H1 (cell line): ENCODE data around the gene PHACTR1. TPM values are rescaled to one million over a fixed set of nuclear protein-coding genes. Genes with fewer than 3 reads are reported as not detected.

ENCODE experiments used
- BCL11A ChIP-seq, 2 experiments: IDR thresholded peaks; one replicate each; pipeline ENCODE4 v1.6.1; 2011; ENCODE audit warnings: low read depth in 2 of 2, low read length in 2 of 2, mild to moderate bottlenecking in 2 of 2
- EZH2 ChIP-seq: fragments of 200-600 bp; sonication (generic); IDR thresholded peaks from 2 replicates; pipeline ENCODE4 v1.7.1; 2012; ENCODE audit warnings: low read depth, mild to moderate bottlenecking, moderate library complexity, low read length, inconsistent platforms; ENCODE audit not compliant: severe bottlenecking
- HDAC6 ChIP-seq: IDR thresholded peaks from one replicate; pipeline ENCODE4 v1.7.1; 2012; ENCODE audit warnings: low read depth, mild to moderate bottlenecking, inconsistent platforms, low read length, moderate library complexity
- POU5F1 ChIP-seq: IDR thresholded peaks from 2 replicates; pipeline ENCODE4 v1.6.1; 2011; ENCODE audit warnings: low read depth, mild to moderate bottlenecking, low read length, moderate library complexity
- SIRT6 ChIP-seq: IDR thresholded peaks from one replicate; pipeline ENCODE4 v1.7.1; 2012; ENCODE audit warnings: low read length, inconsistent platforms
- SRF ChIP-seq: IDR thresholded peaks from 2 replicates; pipeline ENCODE4 v1.6.1; 2011; ENCODE audit warnings: mild to moderate bottlenecking, low read depth, low read length, moderate library complexity
- TAF7 ChIP-seq: optimal IDR thresholded peaks from 2 replicates; pipeline ENCODE3; 2011; ENCODE audit warnings: low read depth, mild to moderate bottlenecking, inconsistent platforms, low read length, moderate library complexity, borderline replicate concordance
- USF2 ChIP-seq: IDR thresholded peaks from 2 replicates; pipeline ENCODE4 v1.6.1; 2011; ENCODE audit warnings: low read length, improper control_type of control experiment
- polyA plus RNA-seq, 7 experiments: library from polyadenylated mRNA; depleted of rRNA in 3 of 7; stranded (reverse) in 5 of 7; unstranded in 2 of 7; fragments of >200 nt in 5 of 7; fragments of 200-250 nt in 2 of 7; gene quantifications; 1 replicate in 5 of 7; 2 replicates in 1 of 7; 4 replicates in 1 of 7; pipeline versions ENCODE4 v1.2.1 to v1.2.3, GENCODE V29; 2011 to 2013; ENCODE audit warnings: missing spikeins in 2 of 7, mixed read lengths in 2 of 7
- total RNA-seq: library from RNA; stranded (reverse); fragmentation: NEBNext Ultra II Directional; extraction: Animal tissue kit (Norgen Biotek cat#: 25700); gene quantifications from 2 replicates; pipeline ENCODE4 v1.2.1, GENCODE V29; 2021

The PHACTR1 gene
- total and polyA plus RNA-seq, 2 of the 8 experiments (the other 6 are each of a cell fraction or from before 2014, with no cell fraction given) = 3.9 to 17.1 TPM

GRCh38 chr6:13272131-13273046 is 555.8 kb downstream of the PHACTR1 start (continued):
- TF ChIP-seq POU5F1 (no peak), BCL11A (IDR thresholded peaks at IDR 0.05; ENCODE audit: low read depth in 2 of 2, low read length in 2 of 2) (no peak), USF2 (no peak), HDAC6 (no peak), SIRT6 (no peak), EZH2 (no peak), TAF7 (no peak), SRF (no peak)
